Measurements from ENCODE around the gene STARD5.

STARD5 gene

GRCh38 chr15:81276967-81277366, 47.0 kb downstream of the STARD5 start:
- Histone ChIP-seq H3K4me2 (ENCODE audit: low read length) (no peak overlapping the region), H3K4me1 (ENCODE audit: control insufficient read depth, low read length) (peaks cover 12% of the 10 kb centered on the region), H3K36me3 (ENCODE audit: control insufficient read depth, low read length) (no peaks in the 10 kb centered on the region), H3K9me2 (replicated peaks; ENCODE audit: control insufficient read depth, low read length) (no peaks in the 10 kb centered on the region), H3K27ac (ENCODE audit: low read depth, low read length) (no peak overlapping the region), H3K9me3 (ENCODE audit: control insufficient read depth, insufficient read depth, low read length) (peaks cover 8% of the 10 kb centered on the region; the same call in 1 of the 2 replicates), H4K20me1 (ENCODE audit: control insufficient read depth, insufficient read depth, low read depth, low read length) (no peaks in the 10 kb centered on the region), H3K79me2 (ENCODE audit: control insufficient read depth, low read length) (no peaks in the 10 kb centered on the region), H3F3A (ENCODE audit: control insufficient read depth, insufficient read depth) (no peaks in the 10 kb centered on the region), H3K27me3 (ENCODE audit: control insufficient read depth, low read length) (peaks cover 5% of the 10 kb centered on the region; the same call in 1 of the 2 replicates), H3K4me3 (ENCODE audit: low read length) (no peak overlapping the region)
- no peak for TF ChIP-seq CTCF (IDR thresholded peaks at IDR 0.05; ENCODE audit: low read depth, low read length, poor library complexity, severe bottlenecking)
- no peak for TF ChIP-seq EZH2phosphoT487 (IDR thresholded peaks at IDR 0.05; ENCODE audit: borderline replicate concordance, low read length)

- Histone ChIP-seq H3K9me3 (ENCODE audit: control insufficient read depth, insufficient read depth, low read length) (peaks cover 8% of the 10 kb centered on the region; the same call in 1 of the 2 replicates), H3K4me3 (ENCODE audit: low read length) (no peak overlapping the region), H4K20me1 (ENCODE audit: control insufficient read depth, insufficient read depth, low read depth, low read length) (no peaks in the 10 kb centered on the region), H3K4me1 (ENCODE audit: control insufficient read depth, low read length) (peaks cover 12% of the 10 kb centered on the region), H3F3A (ENCODE audit: control insufficient read depth, insufficient read depth) (no peaks in the 10 kb centered on the region), H3K27ac (ENCODE audit: low read depth, low read length) (no peak overlapping the region), H3K79me2 (ENCODE audit: control insufficient read depth, low read length) (no peaks in the 10 kb centered on the region), H3K27me3 (ENCODE audit: control insufficient read depth, low read length) (peaks cover 5% of the 10 kb centered on the region; the same call in 1 of the 2 replicates), H3K9me2 (replicated peaks; ENCODE audit: control insufficient read depth, low read length) (no peaks in the 10 kb centered on the region), H3K4me2 (ENCODE audit: low read length) (peak overlapping the region; percentile 13; the same call in 1 of the 2 replicates), H3K36me3 (ENCODE audit: control insufficient read depth, low read length) (no peaks in the 10 kb centered on the region)
- TF ChIP-seq EZH2phosphoT487 (IDR thresholded peaks at IDR 0.05; ENCODE audit: borderline replicate concordance, low read length) (no peak), CTCF (IDR thresholded peaks at IDR 0.05; ENCODE audit: low read depth, low read length, poor library complexity, severe bottlenecking) (no peak)
Measured at GRCh38 chr15:81275711-81276392, 48.1 kb downstream of the STARD5 start.

DNA sequence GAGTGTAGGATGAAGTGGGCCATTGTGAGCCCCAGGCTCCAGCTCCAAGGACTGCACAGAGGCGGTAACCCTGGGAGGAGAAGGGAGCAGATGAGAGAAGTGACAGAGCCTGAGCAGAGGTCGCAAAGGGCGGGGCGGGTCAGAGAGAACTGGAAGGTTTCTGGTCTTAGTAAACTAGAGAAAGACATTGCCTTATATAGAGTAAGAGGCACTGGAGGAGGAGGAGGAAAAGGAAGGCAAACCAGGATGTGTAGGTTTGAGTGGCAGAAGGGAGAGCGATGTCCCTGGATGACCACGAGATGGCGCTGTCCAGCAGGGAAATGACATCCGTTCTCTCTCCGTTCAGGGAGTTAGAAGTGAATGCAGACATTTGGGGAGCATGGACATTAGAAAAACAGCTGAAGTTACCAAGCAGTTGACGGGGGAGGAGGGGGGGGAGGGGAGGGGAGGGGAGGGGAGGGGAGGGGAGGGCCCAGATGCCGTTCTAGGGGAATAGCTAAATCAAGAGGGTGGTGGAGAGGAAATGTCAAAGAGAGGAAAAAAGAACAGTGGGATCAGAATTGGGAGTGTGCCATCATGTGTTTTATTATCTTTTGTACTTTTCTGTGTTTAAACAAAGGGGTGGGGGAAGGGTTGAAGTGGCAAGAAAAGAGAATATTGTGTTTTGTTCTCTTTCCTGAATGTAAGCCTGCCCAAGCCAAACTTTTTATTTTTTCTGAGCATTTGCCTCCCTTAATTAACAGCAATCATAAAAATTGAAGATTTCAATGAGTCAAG, 48.8 kb downstream of the STARD5 start:
- H3K36me3 ChIP-seq (ENCODE audit: control insufficient read depth, low read length) = no peaks in the 10 kb centered on the region
- H4K20me1 ChIP-seq (ENCODE audit: control insufficient read depth, insufficient read depth, low read depth, low read length) = no peaks in the 10 kb centered on the region
- H3K4me1 ChIP-seq (ENCODE audit: control insufficient read depth, low read length) = peaks cover 12% of the 10 kb centered on the region
- no peak overlapping the region for H3K4me3 ChIP-seq (ENCODE audit: low read length)
- H3K9me2 ChIP-seq (replicated peaks; ENCODE audit: control insufficient read depth, low read length) = no peaks in the 10 kb centered on the region
- peaks cover 8% of the 10 kb centered on the region; the same call in 1 of the 2 replicates for H3K9me3 ChIP-seq (ENCODE audit: control insufficient read depth, insufficient read depth, low read length)
- peak overlapping the region; percentile 13; the same call in 1 of the 2 replicates for H3K4me2 ChIP-seq (ENCODE audit: low read length)
- H3K27ac ChIP-seq (ENCODE audit: low read depth, low read length) = no peak overlapping the region
- TF ChIP-seq CTCF (IDR thresholded peaks at IDR 0.05; ENCODE audit: low read depth, low read length, poor library complexity, severe bottlenecking) (peak; percentile 83), EZH2phosphoT487 (IDR thresholded peaks at IDR 0.05; ENCODE audit: borderline replicate concordance, low read length) (no peak)
- no peaks in the 10 kb centered on the region for H3K79me2 ChIP-seq (ENCODE audit: control insufficient read depth, low read length)
- H3K27me3 ChIP-seq (ENCODE audit: control insufficient read depth, low read length) = peaks cover 5% of the 10 kb centered on the region; the same call in 1 of the 2 replicates
- H3F3A ChIP-seq (ENCODE audit: control insufficient read depth, insufficient read depth) = no peaks in the 10 kb centered on the region

Measured in DOHH2 (cell line).